GM19463 (cell line): ENCODE data around the gene CELSR1.
A peak's percentile ranks its signal among the peaks of the same experiment; 100 is the strongest.

ENCODE experiments used
- ATAC-seq: cut with Tn5 transposase; IDR thresholded peaks from one replicate; pipeline ENCODE4 v1.9.1; 2021; ENCODE audit warnings: mild to moderate bottlenecking, moderate library complexity; ENCODE audit not compliant: unreplicated experiment

CELSR1 gene

DNA sequence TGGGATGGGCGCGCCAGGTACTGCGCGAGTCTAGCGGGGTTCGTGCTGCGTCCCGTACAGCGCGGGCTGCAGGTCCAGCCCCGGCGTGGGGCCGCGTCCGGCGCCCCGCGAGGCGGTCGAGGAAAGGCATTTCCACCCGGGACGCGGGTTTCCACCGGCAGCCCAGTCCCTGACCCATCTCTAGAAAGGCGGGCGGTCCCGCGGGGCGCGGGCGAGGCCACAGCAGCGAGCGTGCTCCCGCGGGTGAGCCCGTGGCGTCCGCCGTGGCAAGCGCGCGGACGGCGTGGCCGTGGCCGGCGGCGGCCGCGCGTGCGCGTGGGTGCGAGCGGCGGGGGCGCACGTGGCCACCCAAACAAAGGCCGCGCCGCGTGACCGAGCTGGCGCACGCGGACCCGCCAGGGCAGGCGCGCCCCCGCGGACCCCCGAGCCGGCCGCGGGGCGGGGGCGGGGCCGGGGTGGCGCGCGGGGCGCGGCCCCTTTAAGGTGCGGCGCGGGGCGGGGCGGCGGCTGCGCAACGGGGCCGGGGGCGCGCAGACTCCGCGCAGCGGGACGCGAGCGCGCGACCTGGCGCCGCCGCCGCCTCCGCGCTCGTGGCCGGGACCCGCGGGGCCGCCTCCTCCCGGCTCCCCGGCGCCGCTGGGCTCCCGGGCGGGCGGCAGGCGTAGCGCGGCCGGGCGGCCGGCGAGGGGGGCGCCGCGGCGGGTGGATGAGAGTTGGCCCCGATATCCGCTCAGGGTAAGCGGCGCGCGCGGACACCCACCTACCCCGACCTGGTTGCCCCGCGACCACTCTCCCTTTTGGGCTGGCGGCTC lies 39.3 kb upstream of the CELSR1 start:
- peak; percentile 50 for ATAC-seq

- ATAC-seq, result no peak
Measured at GRCh38 chr22:46575911-46576555, 38.6 kb upstream of the CELSR1 start.

GRCh38 chr22:46574993-46575910 lies 37.8 kb upstream of the CELSR1 start:
- no peak for ATAC-seq

- ATAC-seq, result no peak
Measured at GRCh38 chr22:46574438-46574992, 37.1 kb upstream of the CELSR1 start.

DNA sequence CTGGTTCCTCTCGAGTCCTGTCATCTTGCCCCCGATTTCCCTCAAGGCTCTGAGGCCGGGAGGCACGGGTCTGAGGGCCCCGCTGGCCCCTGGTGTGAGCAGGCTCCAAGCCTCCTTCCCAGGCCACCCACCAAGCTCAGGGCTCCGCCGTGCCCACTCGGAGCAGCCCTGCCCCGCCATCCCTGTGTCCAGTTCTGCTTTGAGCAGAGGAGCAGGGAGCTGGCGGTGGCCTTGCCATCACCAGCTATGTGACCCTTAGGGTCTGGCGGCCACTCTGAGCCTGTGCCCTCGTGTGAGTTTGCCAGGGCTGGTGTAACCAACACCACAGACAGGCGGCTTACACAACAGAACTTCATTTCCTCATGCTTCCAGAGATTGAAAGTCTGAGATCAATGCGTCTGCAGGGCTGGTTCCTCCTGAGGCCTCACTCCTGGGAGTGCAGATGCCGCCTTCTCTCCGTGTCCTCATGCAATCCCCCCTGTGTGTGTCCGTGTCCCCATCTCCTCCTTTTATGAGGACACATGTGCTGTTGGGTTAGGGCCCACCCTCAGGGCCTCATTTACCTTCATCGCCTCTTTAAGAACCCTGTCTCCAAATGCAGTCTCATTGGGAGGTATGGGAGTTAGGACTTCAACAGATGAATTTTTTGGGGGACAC lies 36.5 kb upstream of the CELSR1 start:
- ATAC-seq, result no peak

- no peak for ATAC-seq
Measured at GRCh38 chr22:46572911-46573780, 35.7 kb upstream of the CELSR1 start.

- no peak for ATAC-seq
Measured at GRCh38 chr22:46571642-46572250, 34.3 kb upstream of the CELSR1 start.

- ATAC-seq, result no peak
Measured at GRCh38 chr22:46569848-46570695, 32.7 kb upstream of the CELSR1 start.

DNA sequence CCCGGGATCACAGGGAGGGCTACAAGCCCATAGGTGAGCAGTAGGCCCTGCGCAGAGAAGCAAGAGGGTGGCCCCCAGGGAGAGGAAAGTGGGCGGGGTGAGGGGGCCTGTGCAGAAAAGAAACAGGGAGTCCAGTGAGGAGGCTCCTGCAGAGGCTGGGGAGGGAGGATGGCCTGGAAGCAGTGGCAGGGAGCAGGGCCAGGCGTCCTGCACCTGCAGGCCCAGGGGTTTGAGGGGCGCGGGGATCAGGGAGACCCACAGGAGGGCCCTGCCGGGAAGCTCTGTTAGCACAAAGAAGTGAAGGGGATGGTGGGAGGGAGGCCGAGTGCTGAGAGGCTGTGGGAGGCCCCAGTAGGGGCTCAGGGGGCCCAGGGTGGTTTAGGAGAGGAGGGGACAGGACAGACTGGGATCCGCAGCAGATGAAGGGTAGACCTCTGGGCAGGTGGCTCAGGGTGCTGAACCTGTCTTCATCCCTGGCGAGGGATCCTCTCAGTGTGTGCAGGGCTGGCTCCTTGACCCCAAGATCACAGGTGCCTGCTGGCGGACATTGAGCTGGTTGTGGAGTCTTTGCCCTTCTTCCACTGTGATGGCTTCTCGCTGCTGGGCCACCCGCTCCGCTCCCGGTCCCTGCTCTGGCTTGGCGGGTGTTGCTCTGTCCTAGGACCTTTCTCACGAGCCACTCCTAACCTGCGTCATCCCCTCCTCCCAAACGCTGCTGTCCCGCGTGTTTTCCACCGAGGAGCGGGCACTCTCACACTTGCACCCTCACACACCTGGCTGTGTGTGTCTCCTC lies 31.8 kb upstream of the CELSR1 start:
- ATAC-seq, result no peak

- ATAC-seq, result no peak
Measured at GRCh38 chr22:46568102-46568809, 30.8 kb upstream of the CELSR1 start.

DNA sequence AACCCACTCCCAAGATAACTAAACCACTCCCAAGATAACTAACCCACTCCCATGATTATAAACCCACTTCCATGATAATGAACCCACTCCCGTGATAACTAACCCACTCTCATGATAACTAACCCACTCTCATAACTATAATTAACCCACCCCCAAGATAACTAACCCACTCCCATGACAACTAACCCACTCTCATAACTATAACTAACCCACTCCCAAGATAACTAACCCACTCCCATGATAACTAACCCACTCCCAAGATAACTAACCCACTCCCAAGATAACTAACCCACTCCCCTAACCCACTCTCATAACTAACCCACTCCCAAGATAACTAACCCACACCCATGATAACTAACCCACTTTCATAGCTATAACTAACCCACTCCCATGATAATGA lies 30.1 kb upstream of the CELSR1 start:
- no peak for ATAC-seq

DNA sequence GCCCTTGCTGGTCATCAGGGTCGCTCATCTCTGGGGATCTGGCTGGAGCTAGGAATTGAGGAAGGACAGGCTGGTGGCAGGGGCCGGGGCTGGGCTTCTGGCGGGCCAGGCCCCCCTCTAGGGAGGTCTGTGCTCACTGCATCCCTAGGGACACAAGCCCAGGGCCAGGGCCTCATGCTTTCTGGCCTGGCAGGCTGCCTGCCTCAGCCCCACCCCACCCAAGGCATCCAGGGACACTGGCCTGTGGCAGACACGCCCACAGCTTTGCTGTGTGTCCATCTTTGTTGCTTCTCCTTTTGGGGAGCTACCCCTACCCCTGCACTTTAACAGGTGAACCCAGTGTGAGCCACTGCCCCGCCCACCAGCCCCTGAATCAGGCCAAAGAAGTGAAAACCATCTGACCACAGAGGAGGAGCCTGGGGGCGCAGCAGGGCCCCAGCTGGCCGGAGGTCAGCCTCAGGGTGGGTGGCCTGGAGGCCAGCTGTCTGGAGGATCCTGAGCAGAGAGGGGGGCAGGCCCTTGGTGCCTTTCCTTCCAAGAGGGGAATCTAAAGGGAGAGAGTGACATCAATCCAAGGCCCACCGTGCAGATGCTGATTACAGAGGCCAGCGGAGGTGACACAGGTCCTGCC lies 26.8 kb upstream of the CELSR1 start:
- no peak for ATAC-seq

DNA sequence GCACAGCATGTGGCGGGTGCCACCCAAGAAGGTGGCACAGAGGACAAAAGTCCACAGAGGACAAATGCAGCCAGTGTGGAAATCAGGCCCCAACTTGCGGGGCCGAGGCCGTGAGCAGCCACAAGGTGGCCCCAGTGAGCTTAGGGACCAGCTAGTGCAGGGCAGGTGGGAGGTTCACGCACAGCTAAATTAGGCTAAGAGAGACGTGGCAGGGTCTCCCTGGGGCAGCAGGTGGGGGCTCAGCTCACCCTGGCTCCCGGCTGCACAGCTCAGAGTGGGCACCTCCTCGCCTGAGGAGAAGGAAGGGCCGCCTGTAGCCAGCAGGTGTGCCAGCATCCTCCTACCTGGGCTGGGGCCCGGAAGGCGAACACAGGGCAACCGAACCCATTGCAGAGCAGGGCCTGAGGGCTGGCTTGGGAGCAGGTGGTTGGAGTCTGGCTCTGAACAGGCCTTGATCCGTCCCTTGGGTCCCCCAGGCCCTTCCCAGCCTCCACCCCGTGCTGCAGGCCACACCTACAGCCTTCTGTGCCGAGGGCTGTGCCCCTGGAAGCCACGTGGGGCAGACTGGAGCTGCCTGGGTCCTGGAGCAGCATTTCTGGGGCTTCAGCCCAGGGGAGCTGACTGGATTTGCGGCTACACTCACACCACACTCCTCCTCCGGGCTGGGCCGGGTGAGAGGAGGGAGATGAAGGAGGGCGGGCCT lies 26.1 kb upstream of the CELSR1 start:
- ATAC-seq, result peak; percentile 65

- no peak for ATAC-seq
Measured at GRCh38 chr22:46561435-46561905, 24.1 kb upstream of the CELSR1 start.

DNA sequence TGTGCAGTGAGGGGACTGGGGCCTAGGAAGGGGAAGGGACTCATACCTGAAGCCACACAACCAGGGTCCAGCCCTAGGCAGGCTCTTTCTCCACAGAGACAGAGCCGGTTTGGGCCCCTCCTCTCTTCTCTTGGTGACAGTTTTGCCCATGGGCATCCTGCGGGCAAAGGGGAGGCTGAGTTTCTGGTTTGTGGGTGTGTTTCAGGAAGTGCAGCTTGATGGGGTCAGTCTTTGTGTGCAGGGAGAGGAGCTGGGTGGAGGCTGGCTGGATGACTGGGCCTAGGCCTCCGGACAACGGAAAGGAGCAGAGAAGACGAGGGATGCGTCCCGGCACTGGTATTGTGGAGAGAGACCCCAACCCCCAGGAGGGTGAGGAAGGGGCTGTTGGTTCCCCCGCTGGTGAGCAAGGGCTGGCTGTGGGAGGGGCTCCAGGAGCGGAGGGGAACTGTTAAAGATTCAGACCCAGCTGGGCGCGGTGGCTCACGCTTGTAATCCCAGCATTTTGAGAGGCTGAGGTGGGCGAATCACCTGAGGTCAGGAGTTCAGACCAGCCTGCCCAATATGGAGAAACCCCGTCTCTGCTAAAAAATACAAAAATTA lies 23.4 kb upstream of the CELSR1 start:
- no peak for ATAC-seq
